IMR-90 (cell line): ENCODE data around the gene GPR107. TPM values are rescaled to one million over a fixed set of nuclear protein-coding genes. Genes with fewer than 3 reads are reported as not detected.

ENCODE experiments used
- ATAC-seq: fragments of 200-7000 bp; cut with Tn5 transposase; 2 replicates; pipeline ENCODE4 v1.9.1; 2020; ENCODE audit warnings: low read depth, mild to moderate bottlenecking, moderate library complexity
- BruUV-seq: library from RNA; stranded (reverse); fragments of 400-500 nt; replicated peaks from 2 replicates; lab custom pipeline; 2021; lab: Mats Ljungman, UMichigan
- CTCF ChIA-PET: fragments of 300-600 bp; formaldehyde crosslinking; extraction: SDS; loops from one replicate; lab custom pipeline; 2021; ENCODE audit warnings: antibody characterized with exemption; lab: Yijun Ruan, JAX
- POLR2A ChIA-PET: fragments of 300-600 bp; sonication (Branson Sonifier 250); formaldehyde crosslinking; loops from one replicate; lab custom pipeline; 2022; ENCODE audit warnings: antibody characterized with exemption; ENCODE audit not compliant: unreplicated experiment; lab: Charles Lee
- DNase-seq: peaks from one replicate; pipeline ENCODE4 v3.0.0; 2013
- H2AFZ ChIP-seq: replicated peaks from 2 replicates; pipeline ENCODE3; 2013; ENCODE audit warnings: low read length, mild to moderate bottlenecking; ENCODE audit not compliant: poor library complexity
- H2AK5ac ChIP-seq: 2 replicates; pipeline ENCODE4 v1.6.1; 2013; ENCODE audit warnings: low read depth, low read length, inconsistent platforms
- H2AK9ac ChIP-seq: replicated peaks from 2 replicates; pipeline ENCODE3; 2013; ENCODE audit warnings: mild to moderate bottlenecking, low read depth, low read length, moderate library complexity; ENCODE audit not compliant: poor library complexity
- H2BK120ac ChIP-seq: 2 replicates; pipeline ENCODE4 v1.6.1; 2013; ENCODE audit warnings: low read depth, low read length, inconsistent platforms
- H2BK15ac ChIP-seq: 3 replicates; pipeline ENCODE4 v1.6.1; 2013; ENCODE audit warnings: low read depth, low read length, inconsistent platforms
- H2BK20ac ChIP-seq: 2 replicates; pipeline ENCODE4 v1.6.1; 2013; ENCODE audit warnings: low read depth, mild to moderate bottlenecking, inconsistent platforms, low read length, moderate library complexity
- H2BK5ac ChIP-seq: 2 replicates; pipeline ENCODE4 v1.6.1; 2013; ENCODE audit warnings: mild to moderate bottlenecking, low read depth, low read length, inconsistent platforms; ENCODE audit not compliant: poor library complexity, severe bottlenecking
- H3K14ac ChIP-seq: replicated peaks from 2 replicates; pipeline ENCODE4 v1.6.1; 2013; ENCODE audit warnings: low read depth, low read length, inconsistent platforms
- H3K18ac ChIP-seq: 2 replicates; pipeline ENCODE4 v1.6.1; 2013; ENCODE audit warnings: low read depth, low read length, control low read depth
- H3K23ac ChIP-seq: 2 replicates; pipeline ENCODE4 v1.6.1; 2013; ENCODE audit warnings: low read depth, low read length, inconsistent platforms
- H3K27ac ChIP-seq: 2 replicates; pipeline ENCODE4 v1.5.1; 2013; ENCODE audit warnings: mild to moderate bottlenecking, control low read depth, low read length; ENCODE audit not compliant: insufficient read depth
- H3K27me3 ChIP-seq: 2 replicates; pipeline ENCODE4 v1.6.1; 2013; ENCODE audit warnings: low read length; ENCODE audit not compliant: control insufficient read depth, insufficient read depth
- H3K36me3 ChIP-seq: 2 replicates; pipeline ENCODE4 v1.6.1; 2013; ENCODE audit warnings: low read length, mixed read lengths; ENCODE audit not compliant: control insufficient read depth, insufficient read depth
- H3K4ac ChIP-seq: 2 replicates; pipeline ENCODE4 v1.6.1; 2013; ENCODE audit warnings: low read depth, low read length, inconsistent platforms
- H3K4me1 ChIP-seq: 2 replicates; pipeline ENCODE4 v1.6.1; 2013; ENCODE audit warnings: low read length, mixed read lengths; ENCODE audit not compliant: control insufficient read depth, insufficient read depth
- H3K4me2 ChIP-seq: 2 replicates; pipeline ENCODE4 v1.6.1; 2013; ENCODE audit warnings: low read depth, mild to moderate bottlenecking, control low read depth, low read length, moderate library complexity
- H3K4me3 ChIP-seq: 2 replicates; pipeline ENCODE4 v1.5.1; 2013; ENCODE audit warnings: low read depth, mild to moderate bottlenecking, control low read depth, low read length, moderate library complexity; ENCODE audit not compliant: insufficient read depth
- H3K56ac ChIP-seq: 2 replicates; pipeline ENCODE4 v1.6.1; 2013; ENCODE audit warnings: low read length, inconsistent platforms; ENCODE audit not compliant: insufficient read depth; ENCODE audit errors: extremely low read depth
- H3K79me1 ChIP-seq, 2 experiments: 2 replicates each; pipeline ENCODE4 v1.6.1; 2013; ENCODE audit warnings: low read length in 2 of 2, inconsistent platforms in 1 of 2, low read depth in 1 of 2
- H3K9ac ChIP-seq: 2 replicates; pipeline ENCODE4 v1.6.1; 2013; ENCODE audit warnings: low read depth, low read length, control low read depth
- H3K9me1 ChIP-seq: 2 replicates; pipeline ENCODE4 v1.6.1; 2013; ENCODE audit warnings: low read length, inconsistent platforms; ENCODE audit not compliant: insufficient read depth
- H3K9me3 ChIP-seq: 2 replicates; pipeline ENCODE4 v1.6.1; 2013; ENCODE audit warnings: low read length; ENCODE audit not compliant: control insufficient read depth, insufficient read depth
- H4K20me1 ChIP-seq: 2 replicates; pipeline ENCODE4 v1.6.1; 2013; ENCODE audit warnings: low read length, inconsistent platforms; ENCODE audit not compliant: insufficient read depth
- H4K5ac ChIP-seq: 2 replicates; pipeline ENCODE4 v1.6.1; 2013; ENCODE audit warnings: mild to moderate bottlenecking, low read depth, low read length, control low read depth
- H4K8ac ChIP-seq, 2 experiments: 2 replicates each; pipeline ENCODE4 v1.6.1; 2013; ENCODE audit warnings: low read depth in 2 of 2, low read length in 2 of 2, control low read depth in 1 of 2, inconsistent platforms in 1 of 2
- H4K91ac ChIP-seq: 2 replicates; pipeline ENCODE4 v1.6.1; 2013; ENCODE audit warnings: low read depth, low read length, inconsistent platforms; ENCODE audit not compliant: insufficient read depth
- CEBPB ChIP-seq: IDR thresholded peaks from 2 replicates; pipeline ENCODE4 v1.6.1; 2012; ENCODE audit warnings: low read depth, low read length, improper control_type of control experiment
- CHD1 ChIP-seq: IDR thresholded peaks from 2 replicates; pipeline ENCODE4 v1.6.1; 2012; ENCODE audit warnings: low read depth, low read length, improper control_type of control experiment
- MAFK ChIP-seq: IDR thresholded peaks from 2 replicates; pipeline ENCODE4 v1.6.1; 2012; ENCODE audit warnings: low read depth, low read length, improper control_type of control experiment
- MAZ ChIP-seq: IDR thresholded peaks from 2 replicates; pipeline ENCODE4 v1.6.1; 2012; ENCODE audit warnings: low read depth, mild to moderate bottlenecking, low read length, improper control_type of control experiment, moderate library complexity, borderline replicate concordance
- MXI1 ChIP-seq: IDR thresholded peaks from 2 replicates; pipeline ENCODE4 v1.6.1; 2012; ENCODE audit warnings: low read depth, mild to moderate bottlenecking, low read length, moderate library complexity, borderline replicate concordance
- POLR2A ChIP-seq: IDR thresholded peaks from 2 replicates; pipeline ENCODE4 v1.6.1; 2012; ENCODE audit warnings: mild to moderate bottlenecking, low read depth, low read length
- RAD21 ChIP-seq: IDR thresholded peaks from 2 replicates; pipeline ENCODE4 v1.6.1; 2012; ENCODE audit warnings: low read length, improper control_type of control experiment
- RCOR1 ChIP-seq: IDR thresholded peaks from 2 replicates; pipeline ENCODE4 v1.6.1; 2012; ENCODE audit warnings: mild to moderate bottlenecking, low read length, improper control_type of control experiment; ENCODE audit not compliant: insufficient replicate concordance
- WGBS, 2 experiments: methylation state at CpG; one replicate each; pipeline versions ENCODE4 v1.1.5 to v1.1.7; 2013; ENCODE audit warnings: missing lambda C conversion rate in 2 of 2; ENCODE audit not compliant: insufficient read length in 1 of 2; ENCODE audit errors: extremely low coverage in 2 of 2; 5-methylcytosine and 5-hydroxymethylcytosine counted together
- dilution Hi-C: fragments of 300-500 bp; cut with HindIII; formaldehyde crosslinking; loops from one replicate; pipeline ENCODE4 v1.14.3; 2018; ENCODE audit warnings: low sequenced_read_pairs; ENCODE audit not compliant: unreplicated experiment
- in situ Hi-C: fragments of 300-500 bp; cut with MboI; formaldehyde crosslinking; loops from 3 replicates; pipeline ENCODE4 v1.14.3; 2019; ENCODE audit warnings: low sequenced_read_pairs, inconsistent platforms, mixed read lengths
- intact Hi-C: fragments of 100-400 bp; cut with micrococcal nuclease; formaldehyde crosslinking; loops from 2 replicates; pipeline ENCODE4 v1.10.0; 2022
- polyA plus RNA-seq, 3 experiments: library from polyadenylated mRNA; depleted of rRNA; stranded (reverse); fragments of >200 nt; gene quantifications; 2 replicates each; pipeline ENCODE4 v1.2.3, GENCODE V29; 2012; ENCODE audit warnings: low replicate concordance in 1 of 3
- total RNA-seq: library from RNA; depleted of rRNA; stranded (reverse); fragments of >200 nt; gene quantifications from 2 replicates; pipeline ENCODE4 v1.2.3, GENCODE V29; 2012

Gene GPR107
- total and polyA plus RNA-seq, 2 of the 4 experiments (the other 2 are of a cell fraction) = 16.7 to 21.6 TPM

DNA sequence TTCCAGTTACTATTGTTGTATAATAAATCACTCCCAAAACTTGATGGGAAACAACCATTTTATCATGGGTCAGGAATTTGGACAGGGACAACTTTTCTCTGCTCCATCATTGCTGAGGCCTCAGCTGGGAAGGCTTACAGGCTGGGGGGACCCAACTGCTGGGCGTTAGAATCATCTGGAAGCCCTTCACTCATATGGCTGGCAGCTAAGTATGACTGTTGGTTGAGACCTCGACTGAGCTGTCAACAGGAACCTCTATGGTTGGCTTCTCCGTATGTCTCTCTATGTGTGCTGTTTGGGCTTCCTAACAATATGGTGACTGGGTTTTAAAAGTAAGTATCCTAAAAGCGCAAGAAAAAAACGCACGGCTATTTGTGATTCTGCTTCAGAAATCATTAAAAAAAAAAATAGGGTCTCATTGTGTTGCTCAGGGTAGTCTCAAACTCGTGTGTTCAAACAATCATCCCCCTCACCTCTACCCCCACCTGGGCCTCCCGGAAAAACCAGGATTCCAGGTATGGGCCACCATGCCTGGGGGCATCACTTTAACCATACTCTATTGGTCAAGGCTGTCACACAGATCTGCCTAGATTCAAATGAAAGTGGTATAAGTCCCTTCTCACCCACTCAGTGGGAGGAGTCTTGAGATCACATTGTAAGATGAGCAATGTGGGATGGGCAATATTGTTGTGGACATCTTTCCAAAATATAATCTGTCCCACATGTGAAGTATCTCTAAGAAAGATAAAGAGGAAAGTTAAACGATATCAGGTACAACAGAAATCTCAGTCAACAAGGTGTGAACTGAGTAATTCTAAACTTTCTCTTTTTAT, 26.0 kb upstream of the GPR107 start (continued):
- no peak for TF ChIP-seq MAFK

DNA sequence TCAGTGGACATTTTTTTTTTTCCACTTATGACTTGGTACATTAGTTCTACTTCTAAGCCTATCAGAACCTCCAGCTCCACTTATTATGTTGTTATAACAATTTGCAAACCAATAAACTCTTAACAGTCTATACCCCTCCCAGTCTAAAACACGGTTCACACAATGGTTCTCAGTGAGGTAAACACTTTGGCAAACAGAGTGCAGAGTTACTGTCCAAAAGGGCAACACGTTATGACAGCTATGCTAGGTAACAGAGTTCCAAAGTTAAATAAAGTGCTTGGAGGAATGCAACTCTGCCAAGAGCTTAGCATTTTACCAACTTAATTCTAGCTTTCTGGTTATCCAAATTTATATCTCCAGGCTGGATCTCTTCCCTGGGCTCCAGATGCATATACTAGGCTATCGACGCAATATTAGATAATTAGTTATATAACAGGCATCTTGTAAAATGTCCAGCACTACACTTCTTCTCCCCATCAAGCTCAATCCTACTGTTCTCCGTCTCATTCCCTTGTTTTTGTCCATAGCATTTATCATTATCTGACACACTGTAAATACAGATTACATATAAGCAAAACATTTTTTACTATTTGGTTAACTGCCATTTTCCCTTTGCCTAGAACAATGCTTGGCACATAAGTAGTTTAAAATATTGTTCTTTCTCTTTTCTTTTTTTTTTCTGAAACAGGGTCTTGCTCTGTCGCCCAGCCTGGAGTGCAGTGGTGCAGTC, 25.0 kb upstream of the GPR107 start:
- Histone ChIP-seq H3K9me1 (peaks cover under 1% of the 10 kb centered on the region; the same call in 1 of the 2 replicates), H4K20me1 (peaks cover 51% of the 10 kb centered on the region)

More for the DNA sequence above, 25.0 kb upstream of the GPR107 start:
- 67% methylated on average over 1 of the region's 6 CpGs; no CpG with 5 or more reads in 1 of the 2 experiments for WGBS, 2 experiments
- ChIA-PET POLR2A (interaction anchor here (0.5 kb wide), 1 partner anchor 12 kb away, joined by 4 read pairs; no protein-coding TSS in a partner anchor), CTCF (interaction anchor here (0.6 kb wide), 1 partner anchor 10 kb away, joined by 4 read pairs; no protein-coding TSS in a partner anchor)
- Histone ChIP-seq H3K4me1 (no peaks in the 10 kb centered on the region; the same call in 1 of the 2 replicates), H2AK5ac (no peak overlapping the region), H2BK120ac (no peak overlapping the region), H3K18ac (no peak overlapping the region), H2AFZ (no peak overlapping the region), H4K8ac (no peak overlapping the region), H2AK9ac (no peak overlapping the region), H4K91ac (no peak overlapping the region), H3K9me3 (peaks cover 2% of the 10 kb centered on the region; the same call in 1 of the 2 replicates), H3K79me1 (peaks cover 23 to 62% of the 10 kb centered on the region in 2 experiments), H4K5ac (no peak overlapping the region), H2BK5ac (no peak overlapping the region), H3K4me3 (no peak overlapping the region), H2BK15ac (no peak overlapping the region), H3K9ac (no peak overlapping the region), H2BK20ac (no peak overlapping the region), H3K36me3 (no peaks in the 10 kb centered on the region), H3K4me2 (no peak overlapping the region), H3K4ac (no peak overlapping the region), H3K14ac (no peak overlapping the region), H3K27ac (no peak overlapping the region), H3K27me3 (no peaks in the 10 kb centered on the region), H3K56ac (no peak overlapping the region), H3K23ac (no peak overlapping the region)
- dilution Hi-C loops (no loop called here), intact Hi-C loops (loop anchor here (5.0 kb wide), 1 partner anchor 51 kb away; no protein-coding TSS in a partner anchor), in situ Hi-C loops (no loop called here)
- ATAC-seq (no peak), DNase-seq (no peak)
- TF ChIP-seq MAFK (no peak), RAD21 (no peak), CEBPB (no peak), RCOR1 (no peak), CHD1 (no peak), POLR2A (no peak), MAZ (no peak), MXI1 (no peak)
- no TSS peak for BruUV-seq
